Measurements from ENCODE around the gene ANKRD35. TPM values are rescaled to one million over a fixed set of nuclear protein-coding genes. Genes with fewer than 3 reads are reported as not detected.

Gene ANKRD35
- total RNA-seq, 1 donor from 2014 or later, result 1.3 TPM

DNA sequence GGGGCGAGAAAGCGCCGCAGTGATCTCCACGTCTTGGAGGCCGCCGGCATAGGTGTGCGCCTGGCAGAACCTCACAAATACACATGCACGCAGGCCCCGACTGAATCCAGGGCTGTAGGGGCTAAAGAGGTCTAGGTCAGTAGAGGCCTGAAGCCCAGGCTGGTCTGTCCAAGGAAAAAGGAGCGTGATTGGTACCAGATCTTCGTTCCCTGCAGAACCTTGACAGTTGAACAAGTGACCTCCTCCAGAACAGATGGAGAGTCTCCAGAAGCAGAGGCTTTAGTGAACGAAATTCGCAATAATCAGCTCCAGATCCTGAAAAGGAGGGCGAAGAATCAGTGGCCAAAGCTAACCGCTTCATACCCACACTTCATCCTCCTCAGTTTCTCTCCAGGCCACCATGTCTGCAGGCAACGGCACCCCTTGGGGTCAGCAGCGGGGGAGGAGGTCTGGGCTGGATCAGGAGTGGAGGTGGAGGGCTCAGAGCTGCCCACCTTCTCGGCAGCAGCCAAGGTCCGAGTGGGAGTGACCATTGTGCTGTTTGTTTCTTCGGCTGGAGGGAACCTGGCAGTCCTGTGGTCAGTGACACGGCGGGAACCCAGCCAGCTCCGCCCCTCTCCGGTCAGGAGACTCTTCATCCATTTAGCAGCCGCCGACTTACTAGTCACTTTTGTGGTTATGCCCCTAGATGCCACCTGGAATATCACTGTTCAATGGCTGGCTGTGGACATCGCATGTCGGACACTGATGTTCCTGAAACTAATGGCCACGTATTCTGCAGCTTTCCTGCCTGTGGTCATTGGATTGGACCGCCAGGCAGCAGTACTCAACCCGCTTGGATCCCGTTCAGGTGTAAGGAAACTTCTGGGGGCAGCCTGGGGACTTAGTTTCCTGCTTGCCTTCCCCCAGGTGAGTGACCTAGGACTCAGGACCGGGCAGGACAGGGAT is 33.6 kb upstream of the ANKRD35 start:
- FAIRE-seq, result no peak
- TF ChIP-seq, protein P1, sequence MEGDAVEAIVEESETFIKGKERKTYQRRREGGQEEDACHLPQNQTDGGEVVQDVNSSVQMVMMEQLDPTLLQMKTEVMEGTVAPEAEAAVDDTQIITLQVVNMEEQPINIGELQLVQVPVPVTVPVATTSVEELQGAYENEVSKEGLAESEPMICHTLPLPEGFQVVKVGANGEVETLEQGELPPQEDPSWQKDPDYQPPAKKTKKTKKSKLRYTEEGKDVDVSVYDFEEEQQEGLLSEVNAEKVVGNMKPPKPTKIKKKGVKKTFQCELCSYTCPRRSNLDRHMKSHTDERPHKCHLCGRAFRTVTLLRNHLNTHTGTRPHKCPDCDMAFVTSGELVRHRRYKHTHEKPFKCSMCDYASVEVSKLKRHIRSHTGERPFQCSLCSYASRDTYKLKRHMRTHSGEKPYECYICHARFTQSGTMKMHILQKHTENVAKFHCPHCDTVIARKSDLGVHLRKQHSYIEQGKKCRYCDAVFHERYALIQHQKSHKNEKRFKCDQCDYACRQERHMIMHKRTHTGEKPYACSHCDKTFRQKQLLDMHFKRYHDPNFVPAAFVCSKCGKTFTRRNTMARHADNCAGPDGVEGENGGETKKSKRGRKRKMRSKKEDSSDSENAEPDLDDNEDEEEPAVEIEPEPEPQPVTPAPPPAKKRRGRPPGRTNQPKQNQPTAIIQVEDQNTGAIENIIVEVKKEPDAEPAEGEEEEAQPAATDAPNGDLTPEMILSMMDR (IDR thresholded peaks at IDR 0.05; ENCODE audit: insufficient read depth, low read length, severe bottlenecking), result no peak
- H3K27me3 ChIP-seq (ENCODE audit: control insufficient read depth, insufficient read depth, low read length), result no peaks in the 10 kb centered on the region
- H3K36me3 ChIP-seq (ENCODE audit: control insufficient read depth, insufficient read depth, low read length), result peaks cover 5% of the 10 kb centered on the region
- peak; percentile 27 for DNase-seq (ENCODE audit: low read depth)
- H3K4me3 ChIP-seq (ENCODE audit: low read depth, low read length), result peak overlapping the region; percentile 96

DNA sequence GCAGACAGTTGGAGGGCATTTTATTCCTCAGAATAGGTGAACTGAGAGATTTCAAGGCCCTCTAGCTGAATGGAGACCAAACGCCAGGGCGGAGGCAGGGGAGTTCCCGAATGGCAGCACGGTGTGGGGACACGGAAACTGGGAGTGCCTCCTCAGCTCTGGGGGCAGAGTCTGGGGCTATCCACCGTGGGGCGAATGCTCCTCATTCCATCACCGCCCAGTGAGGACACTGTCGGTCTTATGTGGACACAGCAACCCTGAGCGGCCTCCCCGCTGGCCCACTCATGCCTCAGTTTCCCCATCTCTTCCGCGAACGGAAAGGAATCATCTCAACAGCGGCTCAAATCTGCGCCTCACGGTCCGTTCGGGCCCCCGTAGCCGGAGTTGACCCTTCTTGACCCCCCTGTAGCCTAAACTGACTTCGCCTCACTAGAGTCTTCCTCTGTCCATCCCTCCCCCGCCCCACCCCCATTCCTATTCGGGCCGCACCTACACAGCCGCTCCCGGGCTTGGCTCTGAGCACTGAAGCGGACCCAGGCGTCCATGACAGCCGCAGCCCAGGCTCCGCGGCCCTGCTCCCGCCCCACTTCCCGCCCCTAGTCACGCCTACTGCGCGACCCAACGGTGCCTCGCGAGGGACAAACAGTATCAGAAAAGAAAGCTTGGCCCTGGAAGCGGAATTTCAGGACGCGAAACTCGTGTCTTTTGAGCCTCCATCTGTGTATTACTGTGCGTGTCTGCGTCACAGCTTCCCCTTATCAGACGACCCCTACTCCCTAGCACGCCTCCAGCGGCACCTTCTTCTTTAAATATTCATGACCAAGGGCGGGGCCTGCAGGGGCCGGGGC is 32.7 kb upstream of the ANKRD35 start, which contains the start of gene PEX11B:
PEX11B (minus strand) TSS at position 574 of the 848 bp plus-strand sequence; CDS start at position 545, 29 bp downstream.
- FAIRE-seq (no peak), DNase-seq (ENCODE audit: low read depth) (peak; percentile 78)
- H3K27me3 ChIP-seq (ENCODE audit: control insufficient read depth, insufficient read depth, low read length), result no peaks in the 10 kb centered on the region
- TF ChIP-seq, protein P1 (IDR thresholded peaks at IDR 0.05; ENCODE audit: insufficient read depth, low read length, severe bottlenecking), result no peak
- peak within 1 kb of the TSS; percentile 96 for H3K4me3 ChIP-seq (ENCODE audit: low read depth, low read length)
- peaks cover 5% of the 10 kb centered on the region for H3K36me3 ChIP-seq (ENCODE audit: control insufficient read depth, insufficient read depth, low read length)

DNA sequence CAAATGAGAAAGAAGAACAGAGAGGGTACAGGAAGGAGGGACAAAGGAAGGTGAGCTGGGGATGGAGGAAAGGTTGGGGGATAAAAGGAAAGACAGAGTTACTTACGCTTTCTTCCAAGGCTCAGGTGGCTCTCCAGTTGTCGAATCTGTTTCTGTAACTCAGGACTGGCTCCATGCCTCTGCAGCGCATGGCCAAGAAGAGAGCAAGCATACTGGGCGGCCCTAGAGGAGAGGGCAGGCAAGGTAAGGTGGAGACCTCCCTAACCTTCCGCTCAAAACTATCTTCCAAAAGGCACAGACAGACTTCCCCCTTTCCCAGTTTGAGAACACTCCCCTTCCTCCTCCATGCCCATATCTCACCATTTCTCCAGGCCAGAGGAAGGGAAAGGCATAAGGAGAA is 31.9 kb upstream of the ANKRD35 start:
- H3K36me3 ChIP-seq (ENCODE audit: control insufficient read depth, insufficient read depth, low read length), result peaks cover 5% of the 10 kb centered on the region
- no peaks in the 10 kb centered on the region for H3K27me3 ChIP-seq (ENCODE audit: control insufficient read depth, insufficient read depth, low read length)
- no peak for DNase-seq (ENCODE audit: low read depth)
- H3K4me3 ChIP-seq (ENCODE audit: low read depth, low read length), result peak overlapping the region; percentile 96
- FAIRE-seq, result no peak
- TF ChIP-seq, protein P1 (IDR thresholded peaks at IDR 0.05; ENCODE audit: insufficient read depth, low read length, severe bottlenecking), result no peak

GRCh38 chr1:145916745-145917144 is 31.1 kb upstream of the ANKRD35 start:
- H3K36me3 ChIP-seq (ENCODE audit: control insufficient read depth, insufficient read depth, low read length), result peaks cover 7% of the 10 kb centered on the region
- TF ChIP-seq, protein P1 (IDR thresholded peaks at IDR 0.05; ENCODE audit: insufficient read depth, low read length, severe bottlenecking), result no peak
- H3K4me3 ChIP-seq (ENCODE audit: low read depth, low read length), result no peak overlapping the region
- no peak for FAIRE-seq
- DNase-seq (ENCODE audit: low read depth), result no peak
- H3K27me3 ChIP-seq (ENCODE audit: control insufficient read depth, insufficient read depth, low read length), result no peaks in the 10 kb centered on the region

- TF ChIP-seq, protein P1 (IDR thresholded peaks at IDR 0.05; ENCODE audit: insufficient read depth, low read length, severe bottlenecking), result no peak
- no peak for FAIRE-seq
These were observed 26.5 kb upstream of the ANKRD35 start for GRCh38 chr1:145912128-145912641.

More at GRCh38 chr1:145912128-145912641, 26.5 kb upstream of the ANKRD35 start:
- Histone ChIP-seq H3K27me3 (ENCODE audit: control insufficient read depth, insufficient read depth, low read length) (no peaks in the 10 kb centered on the region), H3K36me3 (ENCODE audit: control insufficient read depth, insufficient read depth, low read length) (peaks cover 9% of the 10 kb centered on the region), H3K4me3 (ENCODE audit: low read depth, low read length) (no peak overlapping the region)
- DNase-seq (ENCODE audit: low read depth), result no peak

Measured in bronchial epithelial cell (primary cell).